SJCRH30 (cell line): Measurements from ENCODE around the gene FANCC. TPM values are rescaled to one million over a fixed set of nuclear protein-coding genes. Genes with fewer than 3 reads are reported as not detected.

Source experiments
- DNase-seq, 2 experiments: peaks; one replicate each; pipeline ENCODE4 v3.0.0-alpha.2; 2015 to 2020
- H3K27ac ChIP-seq: fragments of 250-450 bp; sonication (Bioruptor Pico); 2 replicates; pipeline ENCODE4 v1.5.1; 2020; ENCODE audit warnings: mild to moderate bottlenecking, moderate library complexity
- H3K27me3 ChIP-seq: fragments of 250-450 bp; sonication (Bioruptor Pico); 2 replicates; pipeline ENCODE4 v1.5.1; 2020; ENCODE audit warnings: mild to moderate bottlenecking, moderate library complexity
- H3K36me3 ChIP-seq: fragments of 250-450 bp; sonication (Bioruptor Pico); 2 replicates; pipeline ENCODE4 v1.5.1; 2020; ENCODE audit warnings: mild to moderate bottlenecking, moderate library complexity
- H3K4me1 ChIP-seq: fragments of 250-450 bp; sonication (Bioruptor Pico); 2 replicates; pipeline ENCODE4 v1.5.1; 2020; ENCODE audit warnings: mild to moderate bottlenecking, moderate library complexity
- H3K4me3 ChIP-seq: fragments of 250-450 bp; sonication (Bioruptor Pico); 2 replicates; pipeline ENCODE4 v1.5.1; 2020; ENCODE audit warnings: mild to moderate bottlenecking, moderate library complexity
- H3K9me3 ChIP-seq: fragments of 250-450 bp; sonication (Bioruptor Pico); replicated peaks from 2 replicates; pipeline ENCODE4 v1.5.1; 2020; ENCODE audit warnings: mild to moderate bottlenecking, moderate library complexity
- total RNA-seq: library from RNA; depleted of rRNA; stranded (reverse); fragments of >200 nt; shearing (Covaris generic); gene quantifications from 2 replicates; pipeline ENCODE4 v1.2.3, GENCODE V29; 2014; rRNA removed

FANCC gene
- total RNA-seq, 1 experiment from 2014 or later, result 28.7 TPM

GRCh38 chr9:95055851-95056551 is 261.5 kb downstream of the FANCC start:
- peaks cover 20% of the 10 kb centered on the region for H3K36me3 ChIP-seq
- peak; percentile 89 to 97 for DNase-seq
- H3K9me3 ChIP-seq, result no peaks in the 10 kb centered on the region
- H3K27me3 ChIP-seq, result no peaks in the 10 kb centered on the region
- H3K4me3 ChIP-seq, result peak overlapping the region; percentile 46
- peak overlapping the region; percentile 97 for H3K27ac ChIP-seq
- peaks cover 59% of the 10 kb centered on the region for H3K4me1 ChIP-seq

GRCh38 chr9:95055334-95055850 is 262.1 kb downstream of the FANCC start:
- Histone ChIP-seq H3K27me3 (no peaks in the 10 kb centered on the region), H3K4me1 (peaks cover 53% of the 10 kb centered on the region), H3K36me3 (peaks cover 15% of the 10 kb centered on the region), H3K9me3 (no peaks in the 10 kb centered on the region), H3K27ac (peak overlapping the region; percentile 97), H3K4me3 (peak overlapping the region; percentile 46)
- DNase-seq, result no peak

- H3K4me1 ChIP-seq, result peaks cover 42% of the 10 kb centered on the region
- H3K9me3 ChIP-seq, result no peaks in the 10 kb centered on the region
- H3K27me3 ChIP-seq, result no peaks in the 10 kb centered on the region
- DNase-seq, result no peak
- no peak overlapping the region for H3K4me3 ChIP-seq
- H3K27ac ChIP-seq, result peak overlapping the region; percentile 97
- H3K36me3 ChIP-seq, result peaks cover 12% of the 10 kb centered on the region
Measured at GRCh38 chr9:95053611-95054570, 263.6 kb downstream of the FANCC start.

GRCh38 chr9:95049761-95050160 is 267.7 kb downstream of the FANCC start:
- peak overlapping the region; percentile 53; the same call in 1 of the 2 replicates for H3K27ac ChIP-seq
- peak in 1 of 2 experiments; percentile 58 for DNase-seq

More at GRCh38 chr9:95049761-95050160, 267.7 kb downstream of the FANCC start:
- peaks cover 15% of the 10 kb centered on the region for H3K36me3 ChIP-seq
- H3K4me3 ChIP-seq, result peak overlapping the region; percentile 62
- peaks cover 20% of the 10 kb centered on the region for H3K4me1 ChIP-seq
- no peaks in the 10 kb centered on the region for H3K9me3 ChIP-seq
- no peaks in the 10 kb centered on the region for H3K27me3 ChIP-seq

Other genes starting within 250 kb of the FANCC start
- 35.2 and 39.2 TPM in 2 replicates for gene PTCH1, start 199.3 kb upstream of the FANCC start, total RNA-seq